H9 (cell line): ENCODE results near the gene SNN. TPM values are rescaled to one million over a fixed set of nuclear protein-coding genes. Genes with fewer than 3 reads are reported as not detected.

Experiments
- DNase-seq: peaks from one replicate; pipeline ENCODE4 v3.0.0-alpha.2; 2017
- H2AFZ ChIP-seq: one replicate; pipeline ENCODE4 v1.6.1; 2013; ENCODE audit warnings: mild to moderate bottlenecking, low read length, control low read depth, moderate library complexity
- H2AK5ac ChIP-seq: 2 replicates; pipeline ENCODE4 v1.6.1; 2013; ENCODE audit warnings: low read length, control low read depth, mixed read lengths; ENCODE audit not compliant: insufficient read length
- H2BK120ac ChIP-seq: one replicate; pipeline ENCODE4 v1.6.1; 2013; ENCODE audit warnings: low read depth, mild to moderate bottlenecking, low read length, control low read depth, inconsistent platforms; ENCODE audit not compliant: poor library complexity, severe bottlenecking
- H2BK12ac ChIP-seq: 2 replicates; pipeline ENCODE4 v1.6.1; 2013; ENCODE audit warnings: low read length, control low read depth, mixed read lengths, low read depth; ENCODE audit not compliant: insufficient read length
- H2BK15ac ChIP-seq: 2 replicates; pipeline ENCODE4 v1.6.1; 2013; ENCODE audit warnings: low read depth, low read length, control low read depth
- H2BK20ac ChIP-seq: one replicate; pipeline ENCODE4 v1.6.1; 2013; ENCODE audit warnings: low read depth, mild to moderate bottlenecking, low read length, control low read depth, inconsistent platforms; ENCODE audit not compliant: poor library complexity, severe bottlenecking
- H2BK5ac ChIP-seq: 2 replicates; pipeline ENCODE4 v1.6.1; 2013; ENCODE audit warnings: low read length, control low read depth, mixed read lengths; ENCODE audit not compliant: insufficient read length
- H3K14ac ChIP-seq: 2 replicates; pipeline ENCODE4 v1.6.1; 2013; ENCODE audit warnings: low read length, control low read depth; ENCODE audit not compliant: insufficient read depth
- H3K18ac ChIP-seq: 2 replicates; pipeline ENCODE4 v1.6.1; 2013; ENCODE audit warnings: low read depth, mild to moderate bottlenecking, mixed read lengths, low read length, control low read depth; ENCODE audit not compliant: insufficient read length
- H3K23ac ChIP-seq: 2 replicates; pipeline ENCODE4 v1.6.1; 2013; ENCODE audit warnings: low read length, control low read depth, mixed read lengths, low read depth; ENCODE audit not compliant: insufficient read length
- H3K23me2 ChIP-seq: 2 replicates; pipeline ENCODE4 v1.6.1; 2013; ENCODE audit warnings: low read depth, mild to moderate bottlenecking, mixed read lengths, low read length, control low read depth; ENCODE audit not compliant: insufficient read length, poor library complexity, severe bottlenecking
- H3K27ac ChIP-seq: 2 replicates; pipeline ENCODE4 v1.5.1; 2013; ENCODE audit warnings: low read length, control low read depth, mixed read lengths, low read depth; ENCODE audit not compliant: insufficient read length
- H3K27me3 ChIP-seq: 2 replicates; pipeline ENCODE4 v1.6.1; 2013; ENCODE audit warnings: low read length, control low read depth, inconsistent platforms; ENCODE audit not compliant: insufficient read depth
- H3K4ac ChIP-seq: 2 replicates; pipeline ENCODE4 v1.6.1; 2013; ENCODE audit warnings: low read depth, mild to moderate bottlenecking, control low read depth, inconsistent platforms, low read length, moderate library complexity
- H3K4me1 ChIP-seq: 2 replicates; pipeline ENCODE4 v1.6.1; 2013; ENCODE audit warnings: low read length, control low read depth, inconsistent platforms; ENCODE audit not compliant: insufficient read depth
- H3K4me2 ChIP-seq: 2 replicates; pipeline ENCODE4 v1.6.1; 2013; ENCODE audit warnings: low read length, control low read depth, mixed read lengths; ENCODE audit not compliant: insufficient read length, insufficient read depth
- H3K56ac ChIP-seq: 2 replicates; pipeline ENCODE4 v1.6.1; 2013; ENCODE audit warnings: low read depth, mild to moderate bottlenecking, mixed read lengths, low read length, control low read depth; ENCODE audit not compliant: insufficient read length
- H3K79me1 ChIP-seq: 2 replicates; pipeline ENCODE4 v1.6.1; 2013; ENCODE audit warnings: low read depth, mild to moderate bottlenecking, moderate library complexity, low read length, control low read depth, inconsistent platforms; ENCODE audit not compliant: insufficient read depth, poor library complexity, severe bottlenecking
- H3K79me2 ChIP-seq: 2 replicates; pipeline ENCODE4 v1.6.1; 2013; ENCODE audit warnings: low read length, control low read depth, inconsistent platforms; ENCODE audit not compliant: insufficient read depth
- H3K9ac ChIP-seq: 2 replicates; pipeline ENCODE4 v1.6.1; 2013; ENCODE audit warnings: low read length, control low read depth, mixed read lengths; ENCODE audit not compliant: insufficient read length; ENCODE audit errors: extremely low read depth
- H3K9me3 ChIP-seq: one replicate; pipeline ENCODE4 v1.6.1; 2013; ENCODE audit warnings: low read depth, low read length, inconsistent platforms; ENCODE audit not compliant: control insufficient read depth
- H3T11ph ChIP-seq: one replicate; pipeline ENCODE4 v1.6.1; 2013; ENCODE audit warnings: mild to moderate bottlenecking, low read length, control low read depth, inconsistent platforms
- H4K20me1 ChIP-seq: one replicate; pipeline ENCODE4 v1.6.1; 2013; ENCODE audit not compliant: control insufficient read depth, insufficient read length, insufficient read depth
- H4K5ac ChIP-seq: 2 replicates; pipeline ENCODE4 v1.6.1; 2013; ENCODE audit warnings: low read depth, mild to moderate bottlenecking, mixed read lengths, low read length, control low read depth; ENCODE audit not compliant: insufficient read length
- H4K8ac ChIP-seq: replicated peaks from 2 replicates; pipeline ENCODE4 v1.6.1; 2013; ENCODE audit warnings: low read length, control low read depth, mixed read lengths, low read depth; ENCODE audit not compliant: insufficient read length
- H4K91ac ChIP-seq: 2 replicates; pipeline ENCODE4 v1.6.1; 2013; ENCODE audit warnings: low read depth, mild to moderate bottlenecking, moderate library complexity, mixed read lengths, low read length, control low read depth; ENCODE audit not compliant: insufficient read length
- H3K27ac Mint-ChIP-seq, 3 experiments: 2 replicates in 2 of 3; 3 replicates in 1 of 3; pipeline ENCODE4 v1.8.0; 2020 to 2021; ENCODE audit warnings: mixed read lengths in 3 of 3, mild to moderate bottlenecking in 1 of 3, moderate library complexity in 1 of 3
- H3K27me3 Mint-ChIP-seq: 2 replicates; pipeline ENCODE4 v1.8.0; 2021; ENCODE audit warnings: low read depth, mild to moderate bottlenecking, moderate library complexity, mixed read lengths
- H3K36me3 Mint-ChIP-seq, 3 experiments: 2 replicates in 2 of 3; 3 replicates in 1 of 3; pipeline ENCODE4 v1.8.0; 2020 to 2021; ENCODE audit warnings: low read depth in 3 of 3, mixed read lengths in 3 of 3; ENCODE audit not compliant: insufficient read depth in 1 of 3
- H3K4me1 Mint-ChIP-seq, 2 experiments: 2 replicates each; pipeline ENCODE4 v1.8.0; 2020; ENCODE audit warnings: mixed read lengths in 2 of 2
- H3K4me3 Mint-ChIP-seq, 2 experiments: 2 replicates in 1 of 2; 3 replicates in 1 of 2; pipeline ENCODE4 v1.8.0; 2020 to 2021; ENCODE audit warnings: mild to moderate bottlenecking in 2 of 2, mixed read lengths in 2 of 2, moderate library complexity in 1 of 2
- H3K9me3 Mint-ChIP-seq, 2 experiments: 2 replicates in 1 of 2; 3 replicates in 1 of 2; pipeline ENCODE4 v1.8.0; 2020; ENCODE audit warnings: mild to moderate bottlenecking in 2 of 2, mixed read lengths in 2 of 2, moderate library complexity in 1 of 2
- CTCF ChIP-seq: fragments of 200-600 bp; sonication (generic); conservative IDR thresholded peaks from 3 replicates; pipeline ENCODE4 v1.8.0; 2021; ENCODE audit warnings: antibody characterized with exemption, mild to moderate bottlenecking
- WGBS: extraction: QIAGEN DNeasy Blood & Tissue Kit; methylation state at CpG from one replicate; pipeline ENCODE4 v1.1.7; 2013; ENCODE audit warnings: missing lambda C conversion rate, low lambda C conversion rate, mixed read lengths; ENCODE audit not compliant: insufficient read length; ENCODE audit errors: extremely low coverage; 5-methylcytosine and 5-hydroxymethylcytosine counted together
- total RNA-seq: library from RNA; stranded (reverse); gene quantifications from 2 replicates; pipeline ENCODE4 v1.2.1, GENCODE V29; 2021

The SNN gene
- total RNA-seq, 1 experiment from 2014 or later: 44.2 TPM

GRCh38 chr16:11684231-11685025, 16.2 kb downstream of the SNN start:
- Histone ChIP-seq H3K27ac (no peak overlapping the region), H3K23me2 (no peaks in the 10 kb centered on the region), H3K4me2 (no peak overlapping the region), H2AK5ac (no peak overlapping the region), H3K4ac (no peak overlapping the region), H3K14ac (no peak overlapping the region), H3K23ac (no peak overlapping the region), H3K18ac (no peak overlapping the region), H2BK20ac (no peak overlapping the region), H4K5ac (no peak overlapping the region), H3K79me2 (no peaks in the 10 kb centered on the region), H2BK15ac (no peak overlapping the region), H3K27me3 (no peaks in the 10 kb centered on the region), H3K9ac (no peak overlapping the region), H2BK5ac (no peak overlapping the region), H4K20me1 (no peaks in the 10 kb centered on the region), H2BK12ac (no peak overlapping the region), H3T11ph (no peak overlapping the region), H3K56ac (no peak overlapping the region), H3K9me3 (no peaks in the 10 kb centered on the region), H3K4me1 (no peaks in the 10 kb centered on the region), H3K79me1 (no peaks in the 10 kb centered on the region), H4K91ac (no peak overlapping the region), H4K8ac (no peak overlapping the region), H2BK120ac (no peak overlapping the region), H2AFZ (no peak overlapping the region)
- Mint-ChIP-seq H3K4me1 (peaks cover 0 to 6% of the 10 kb centered on the region in 2 experiments; a peak in 2 of 4 replicates), H3K27ac (peak overlapping the region in 1 of 3 experiments; percentile 50; a peak in 2 of 7 replicates), H3K9me3 (no peaks in the 10 kb centered on the region), H3K27me3 (no peaks in the 10 kb centered on the region), H3K4me3 (no peak overlapping the region), H3K36me3 (peaks cover 2 to 50% (median 34%) of the 10 kb centered on the region in 3 experiments; a peak in 5 of 7 replicates)
- no peak for DNase-seq
- TF ChIP-seq CTCF: no peak
- no CpG with 5 or more reads among the region's 12 CpGs for WGBS
